NK-92 treated with Interleukin-12 subunit alpha and Interleukin-12 subunit beta, amount 100 ng/mL, for 24 hours (cell line): ENCODE measurements around the gene ZBTB11.
"Not testable (repeated sequence)": the region's sequence is repeated elsewhere in the genome, so short reads cannot be mapped to it uniquely, and the experiment has no call there.

Experiments
- DNase-seq: peaks from one replicate; lab custom pipeline; 2025; lab: John Stamatoyannopoulos, UW

ZBTB11 gene

GRCh38 chr3:101690972-101691371, 14.0 kb upstream of the ZBTB11 start:
- DNase-seq = no peak

GRCh38 chr3:101689286-101689685, 12.4 kb upstream of the ZBTB11 start:
- no peak for DNase-seq

GRCh38 chr3:101687142-101687931, 10.4 kb upstream of the ZBTB11 start:
- DNase-seq = no peak

- no peak for DNase-seq
These were observed 9.0 kb upstream of the ZBTB11 start for GRCh38 chr3:101685870-101686307.

- no peak for DNase-seq
These were observed 8.1 kb upstream of the ZBTB11 start for GRCh38 chr3:101685050-101685400.

- no peak for DNase-seq
These were observed 3.5 kb upstream of the ZBTB11 start for GRCh38 chr3:101680466-101680865.

GRCh38 chr3:101678837-101679236, 1.9 kb upstream of the ZBTB11 start:
- not testable (repeated sequence) for DNase-seq

GRCh38 chr3:101677436-101678286, 729 bp upstream of the ZBTB11 start:
- DNase-seq = no peak

- no peak for DNase-seq
These were observed 642 bp downstream of the ZBTB11 start for GRCh38 chr3:101676216-101676764.

- DNase-seq = no peak
These were observed 1.2 kb downstream of the ZBTB11 start for GRCh38 chr3:101675709-101676215.

GRCh38 chr3:101674518-101674917, 2.4 kb downstream of the ZBTB11 start:
- DNase-seq = no peak

GRCh38 chr3:101673953-101674352, 3.0 kb downstream of the ZBTB11 start:
- DNase-seq = no peak

- no peak for DNase-seq
These were observed 5.9 kb downstream of the ZBTB11 start for GRCh38 chr3:101671014-101671413.

GRCh38 chr3:101667844-101668243, 9.1 kb downstream of the ZBTB11 start:
- no peak for DNase-seq

GRCh38 chr3:101667331-101667730, 9.6 kb downstream of the ZBTB11 start:
- no peak for DNase-seq

GRCh38 chr3:101665851-101666250, 11.1 kb downstream of the ZBTB11 start:
- no peak for DNase-seq

- no peak for DNase-seq
These were observed 11.6 kb downstream of the ZBTB11 start for GRCh38 chr3:101665357-101665756.

GRCh38 chr3:101660714-101661113, 16.2 kb downstream of the ZBTB11 start:
- no peak for DNase-seq

GRCh38 chr3:101656651-101657050, 20.3 kb downstream of the ZBTB11 start:
- no peak for DNase-seq

GRCh38 chr3:101646726-101647125, 30.2 kb downstream of the ZBTB11 start:
- DNase-seq = no peak

GRCh38 chr3:101643861-101644613, 32.9 kb downstream of the ZBTB11 start:
- peak; percentile 31 for DNase-seq
